ENCODE measurements around the gene RAPGEF1. TPM values are rescaled to one million over a fixed set of nuclear protein-coding genes. Genes with fewer than 3 reads are reported as not detected.

Gene RAPGEF1
- total RNA-seq, 1 experiment from 2014 or later = 25.2 TPM

DNA sequence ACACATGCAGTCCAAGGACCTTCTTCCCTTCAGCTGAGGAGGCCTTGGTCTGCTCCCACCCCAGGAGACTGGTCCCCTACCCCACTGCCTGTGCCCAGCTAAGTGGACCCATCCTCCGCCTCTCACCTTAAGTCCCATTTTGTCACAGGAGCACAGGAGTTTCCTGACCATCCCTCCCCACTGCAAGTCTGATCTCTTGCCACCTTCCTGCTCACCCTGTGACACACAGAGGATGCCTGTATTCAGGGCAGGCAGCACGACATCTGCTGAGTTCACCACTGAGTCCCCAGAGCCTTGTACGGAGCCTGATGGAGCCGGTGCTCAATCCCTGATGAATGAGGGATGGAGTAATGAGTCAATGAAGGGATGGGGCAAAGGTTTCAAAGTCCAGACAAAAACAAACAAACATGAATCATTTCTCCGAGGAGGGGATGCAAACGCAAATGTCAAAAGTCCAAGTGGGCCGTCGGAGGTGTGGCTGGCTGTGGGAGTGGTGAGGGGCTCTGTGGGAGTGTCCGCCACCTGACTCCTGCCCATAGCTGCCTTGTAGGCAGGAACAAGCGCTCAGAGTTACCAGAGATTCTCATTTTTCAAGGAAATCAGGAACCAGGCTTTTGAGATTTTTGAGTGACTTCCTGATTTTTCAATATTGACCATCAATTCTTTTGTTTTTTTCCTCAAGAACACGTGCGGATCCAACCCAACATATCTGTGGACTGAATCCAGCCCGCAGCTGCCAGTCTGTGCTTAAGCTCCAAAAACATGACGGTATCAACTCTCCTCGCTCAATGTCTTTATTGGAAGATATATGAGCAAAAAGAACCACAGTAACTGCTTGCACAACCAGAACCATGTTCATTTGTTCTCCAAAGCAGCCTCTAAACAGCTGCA lies 4.4 kb downstream of the RAPGEF1 start:
- peak overlapping the region; percentile 78 for H3K4me2 ChIP-seq (ENCODE audit: low read length)
- H3K9ac ChIP-seq (ENCODE audit: low read length) = no peak overlapping the region
- ChIA-PET POLR2A (ENCODE audit: unreplicated experiment) (no interaction called here), CTCF (no interaction called here)
- H3K27me3 ChIP-seq (ENCODE audit: low read length) = no peaks in the 10 kb centered on the region
- no peak overlapping the region for H2AFZ ChIP-seq (ENCODE audit: low read length)
- DNase-seq = peak; percentile 62
- peaks cover 65% of the 10 kb centered on the region for H3K79me2 ChIP-seq (ENCODE audit: low read length)
- no peaks in the 10 kb centered on the region for H3K9me2 ChIP-seq (replicated peaks; ENCODE audit: low read length)
- H3K4me1 ChIP-seq (ENCODE audit: insufficient read depth, low read length) = peaks cover 64% of the 10 kb centered on the region
- intact Hi-C loops (cut with micrococcal nuclease) = loop anchor here (5.0 kb wide), 1 partner anchor 128 kb away; no protein-coding TSS in a partner anchor
- H3K9me3 ChIP-seq (ENCODE audit: low read length) = no peaks in the 10 kb centered on the region
- H4K20me1 ChIP-seq (ENCODE audit: low read length) = peaks cover 18% of the 10 kb centered on the region; the same call in 1 of the 2 replicates
- H3K36me3 ChIP-seq (ENCODE audit: low read depth, low read length) = no peaks in the 10 kb centered on the region
- H3K4me3 ChIP-seq (ENCODE audit: low read length) = no peak overlapping the region
- no peak for TF ChIP-seq CTCF (conservative IDR thresholded peaks at IDR 0.05; ENCODE audit: low read depth, low read length)
- no peak for TF ChIP-seq EZH2phosphoT487 (IDR thresholded peaks at IDR 0.05; ENCODE audit: borderline replicate concordance, low read length)
- no peak for TF ChIP-seq EZH2 (IDR thresholded peaks at IDR 0.05; ENCODE audit: low read length, unreplicated experiment)
- no TSS peak for BruUV-seq (replicated peaks)
- H3F3A ChIP-seq (ENCODE audit: low read length, unreplicated experiment) = peaks cover 13% of the 10 kb centered on the region
- no peak; the same call in 1 of the 2 replicates for ATAC-seq
- peak overlapping the region; percentile 95 for H3K27ac ChIP-seq (ENCODE audit: low read length)

DNA sequence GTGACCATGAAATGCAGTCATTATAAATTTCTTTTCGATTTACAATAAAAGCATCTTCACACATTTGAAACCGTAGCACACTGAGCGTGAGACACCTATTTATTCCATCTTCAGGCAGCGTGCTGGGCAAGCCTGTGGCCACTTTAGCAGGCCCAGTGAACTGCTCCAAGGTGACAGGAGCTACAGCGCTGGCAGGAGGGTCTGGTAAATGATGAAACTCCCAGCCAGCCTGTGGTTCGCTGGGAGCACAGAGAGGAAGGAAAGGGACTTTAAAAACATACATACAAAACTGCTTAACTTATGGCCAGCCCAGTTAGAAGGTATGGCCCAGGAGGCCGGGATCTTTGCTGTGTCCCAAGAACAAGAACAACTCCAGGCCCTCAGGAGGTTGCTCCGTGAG lies 5.1 kb downstream of the RAPGEF1 start:
- CTCF ChIA-PET = no interaction called here
- peak overlapping the region; percentile 95 for H3K27ac ChIP-seq (ENCODE audit: low read length)
- H3K4me1 ChIP-seq (ENCODE audit: insufficient read depth, low read length) = peaks cover 64% of the 10 kb centered on the region
- no peaks in the 10 kb centered on the region for H3K9me3 ChIP-seq (ENCODE audit: low read length)
- no peak overlapping the region for H2AFZ ChIP-seq (ENCODE audit: low read length)
- H3F3A ChIP-seq (ENCODE audit: low read length, unreplicated experiment) = peaks cover 13% of the 10 kb centered on the region
- peaks cover 69% of the 10 kb centered on the region for H3K79me2 ChIP-seq (ENCODE audit: low read length)
- POLR2A ChIA-PET (ENCODE audit: unreplicated experiment) = no interaction called here
- no peak overlapping the region for H3K4me3 ChIP-seq (ENCODE audit: low read length)
- ATAC-seq (no peak), DNase-seq (no peak)
- BruUV-seq (replicated peaks) = no TSS peak
- no peaks in the 10 kb centered on the region for H3K9me2 ChIP-seq (replicated peaks; ENCODE audit: low read length)
- no peaks in the 10 kb centered on the region for H3K27me3 ChIP-seq (ENCODE audit: low read length)
- peaks cover 18% of the 10 kb centered on the region; the same call in 1 of the 2 replicates for H4K20me1 ChIP-seq (ENCODE audit: low read length)
- no peak for TF ChIP-seq EZH2 (IDR thresholded peaks at IDR 0.05; ENCODE audit: low read length, unreplicated experiment)
- TF ChIP-seq CTCF (conservative IDR thresholded peaks at IDR 0.05; ENCODE audit: low read depth, low read length) = no peak
- TF ChIP-seq EZH2phosphoT487 (IDR thresholded peaks at IDR 0.05; ENCODE audit: borderline replicate concordance, low read length) = no peak
- H3K4me2 ChIP-seq (ENCODE audit: low read length) = peak overlapping the region; percentile 78
- H3K9ac ChIP-seq (ENCODE audit: low read length) = no peak overlapping the region
- intact Hi-C loops (cut with micrococcal nuclease) = loop anchor here (5.0 kb wide), 2 partner anchors 77 to 127 kb away; no protein-coding TSS in a partner anchor
- H3K36me3 ChIP-seq (ENCODE audit: low read depth, low read length) = no peaks in the 10 kb centered on the region

All from PC-3 (cell line).